Vagina (tissue), 2 donors: ENCODE results near the gene CCM2. TPM values are rescaled to one million over a fixed set of nuclear protein-coding genes. Genes with fewer than 3 reads are reported as not detected.

ENCODE experiments used
- DNase-seq, 2 donors: peaks; one replicate each; pipeline ENCODE4 v3.0.0-alpha.2; 2017; ENCODE audit errors: extremely low spot score in 2 of 2
- H3K27ac ChIP-seq: fragments of 200-600 bp; sonication (generic); one replicate; pipeline ENCODE4 v1.5.1; 2019
- H3K27me3 ChIP-seq: fragments of 200-600 bp; sonication (generic); one replicate; pipeline ENCODE4 v1.5.1; 2019
- H3K36me3 ChIP-seq, 2 donors: fragments of 200-600 bp; sonication (generic); one replicate each; pipeline ENCODE4 v1.5.1; 2017 to 2019
- H3K4me1 ChIP-seq: fragments of 200-600 bp; sonication (generic); one replicate; pipeline ENCODE4 v1.5.1; 2019
- H3K4me3 ChIP-seq, 2 donors: fragments of 200-600 bp; sonication (generic); 1 replicate in 1 of 2; 2 replicates in 1 of 2; pipeline ENCODE4 v1.5.1; 2016 to 2019
- H3K9me3 ChIP-seq: fragments of 200-600 bp; sonication (generic); one replicate; pipeline ENCODE4 v1.5.1; 2019
- CTCF ChIP-seq, 3 experiments: fragments of 450-650 bp in 2 of 3; fragments of 200-600 bp in 1 of 3; sonication (generic) in 1 of 3; IDR thresholded peaks; one replicate each; pipeline ENCODE4 v1.5.1; 2017 to 2019; ENCODE audit warnings: antibody characterized with exemption in 3 of 3, mild to moderate bottlenecking in 2 of 3, moderate library complexity in 2 of 3
- POLR2A ChIP-seq, 2 donors: fragments of 450-650 bp; IDR thresholded peaks; one replicate each; pipeline ENCODE4 v1.6.1; 2017; ENCODE audit warnings: antibody characterized with exemption in 2 of 2, mild to moderate bottlenecking in 2 of 2, moderate library complexity in 2 of 2
- POLR2AphosphoS5 ChIP-seq, 2 donors: sonication (generic); formaldehyde crosslinking; IDR thresholded peaks; one replicate each; pipeline ENCODE4 v1.9.0; 2017; ENCODE audit warnings: antibody characterized with exemption in 2 of 2, mild to moderate bottlenecking in 2 of 2, low read depth in 1 of 2; ENCODE audit not compliant: insufficient read depth in 1 of 2
- intact Hi-C: fragments of 100-400 bp; cut with DNase I; formaldehyde crosslinking; loops from one replicate; pipeline ENCODE4 v1.15.1; 2023
- total RNA-seq: library from RNA; depleted of rRNA; stranded (reverse); fragments of >200 nt; gene quantifications from one replicate; pipeline ENCODE4 v1.2.3, GENCODE V29; 2016

Gene CCM2
- total RNA-seq, 1 donor from 2014 or later: 44.2 TPM

- DNase-seq: no peak
- H3K4me1 ChIP-seq: peaks cover 46% of the 10 kb centered on the region
Measured at GRCh38 chr7:45035371-45035770, 35.4 kb downstream of the CCM2 start.

GRCh38 chr7:45035893-45036292 is 35.9 kb downstream of the CCM2 start:
- intact Hi-C loops: no loop called here
- no peaks in the 10 kb centered on the region for H3K27me3 ChIP-seq
- DNase-seq: no peak
- H3K9me3 ChIP-seq: no peaks in the 10 kb centered on the region
- no peak overlapping the region for H3K27ac ChIP-seq
- TF ChIP-seq POLR2AphosphoS5 (IDR thresholded peaks at IDR 0.05; ENCODE audit: insufficient read depth in 1 of 2, low read depth in 1 of 2): no peak
- peaks cover 46% of the 10 kb centered on the region for H3K4me1 ChIP-seq
- peaks cover 0 to 14% of the 10 kb centered on the region in 2 donors for H3K36me3 ChIP-seq
- H3K4me3 ChIP-seq: no peak overlapping the region

More at GRCh38 chr7:45035371-45035770, 35.4 kb downstream of the CCM2 start:
- Histone ChIP-seq H3K27ac (no peak overlapping the region), H3K9me3 (no peaks in the 10 kb centered on the region), H3K27me3 (no peaks in the 10 kb centered on the region), H3K4me3 (no peak overlapping the region), H3K36me3 (peaks cover 0 to 14% of the 10 kb centered on the region in 2 donors)
- no peak for TF ChIP-seq CTCF (IDR thresholded peaks at IDR 0.05)
- no peak for TF ChIP-seq POLR2A (IDR thresholded peaks at IDR 0.05)
- no peak for TF ChIP-seq POLR2AphosphoS5 (IDR thresholded peaks at IDR 0.05; ENCODE audit: insufficient read depth in 1 of 2, low read depth in 1 of 2)
- intact Hi-C loops: no loop called here

GRCh38 chr7:45036317-45036716 is 36.3 kb downstream of the CCM2 start:
- Histone ChIP-seq H3K27ac (no peak overlapping the region), H3K27me3 (no peaks in the 10 kb centered on the region), H3K4me1 (peaks cover 46% of the 10 kb centered on the region), H3K36me3 (peaks cover 0 to 14% of the 10 kb centered on the region in 2 donors), H3K9me3 (no peaks in the 10 kb centered on the region), H3K4me3 (no peak overlapping the region)
- DNase-seq: no peak
- no peak for TF ChIP-seq POLR2A (IDR thresholded peaks at IDR 0.05)
- no peak for TF ChIP-seq POLR2AphosphoS5 (IDR thresholded peaks at IDR 0.05; ENCODE audit: insufficient read depth in 1 of 2, low read depth in 1 of 2)
- no peak for TF ChIP-seq CTCF (IDR thresholded peaks at IDR 0.05)
- intact Hi-C loops: no loop called here

GRCh38 chr7:45036796-45037195 is 36.8 kb downstream of the CCM2 start:
- intact Hi-C loops: no loop called here
- DNase-seq: no peak
- no peak overlapping the region for H3K27ac ChIP-seq
- no peaks in the 10 kb centered on the region for H3K27me3 ChIP-seq
- no peak overlapping the region for H3K4me3 ChIP-seq
- H3K36me3 ChIP-seq: peaks cover 0 to 18% of the 10 kb centered on the region in 2 donors
- no peaks in the 10 kb centered on the region for H3K9me3 ChIP-seq
- TF ChIP-seq POLR2A (IDR thresholded peaks at IDR 0.05): no peak
- TF ChIP-seq CTCF (IDR thresholded peaks at IDR 0.05): no peak
- no peak for TF ChIP-seq POLR2AphosphoS5 (IDR thresholded peaks at IDR 0.05; ENCODE audit: insufficient read depth in 1 of 2, low read depth in 1 of 2)
- H3K4me1 ChIP-seq: peaks cover 46% of the 10 kb centered on the region

GRCh38 chr7:45037876-45038275 is 37.9 kb downstream of the CCM2 start:
- H3K27ac ChIP-seq: no peak overlapping the region
- H3K36me3 ChIP-seq: peaks cover 0 to 20% of the 10 kb centered on the region in 2 donors
- H3K27me3 ChIP-seq: no peaks in the 10 kb centered on the region
- intact Hi-C loops: no loop called here
- H3K4me3 ChIP-seq: no peak overlapping the region
- no peaks in the 10 kb centered on the region for H3K9me3 ChIP-seq
- TF ChIP-seq CTCF (IDR thresholded peaks at IDR 0.05) (no peak), POLR2A (IDR thresholded peaks at IDR 0.05) (no peak), POLR2AphosphoS5 (IDR thresholded peaks at IDR 0.05; ENCODE audit: insufficient read depth in 1 of 2, low read depth in 1 of 2) (no peak)
- no peak for DNase-seq
- peaks cover 37% of the 10 kb centered on the region for H3K4me1 ChIP-seq
